Neural crest cell (in vitro differentiated cells): Measurements from ENCODE around the gene FBXL7. TPM values are rescaled to one million over a fixed set of nuclear protein-coding genes. Genes with fewer than 3 reads are reported as not detected.

ENCODE experiments used
- DNase-seq: peaks from one replicate; pipeline ENCODE4 v3.0.0; 2021; ENCODE audit warnings: low read depth, mixed read lengths, low spot score
- H3K27ac Mint-ChIP-seq: one replicate; pipeline ENCODE4 v1.8.0; 2021; ENCODE audit warnings: mild to moderate bottlenecking, mixed read lengths; ENCODE audit not compliant: unreplicated experiment
- H3K27me3 Mint-ChIP-seq: 2 replicates; pipeline ENCODE4 v1.8.0; 2021; ENCODE audit warnings: low read depth, mild to moderate bottlenecking, mixed read lengths
- H3K36me3 Mint-ChIP-seq: 2 replicates; pipeline ENCODE4 v1.8.0; 2021; ENCODE audit warnings: low read depth, mild to moderate bottlenecking, mixed read lengths
- H3K4me1 Mint-ChIP-seq: 2 replicates; pipeline ENCODE4 v1.8.0; 2021; ENCODE audit warnings: mixed read lengths
- H3K4me3 Mint-ChIP-seq: one replicate; pipeline ENCODE4 v1.8.0; 2021; ENCODE audit warnings: mild to moderate bottlenecking, mixed read lengths
- H3K9me3 Mint-ChIP-seq: 2 replicates; pipeline ENCODE4 v1.8.0; 2021; ENCODE audit warnings: mixed read lengths
- total RNA-seq: library from RNA; stranded (reverse); gene quantifications from 2 replicates; pipeline ENCODE4 v1.2.1, GENCODE V29; 2021
- TF ChIP-seq, protein P1 (sequence below): fragments of 200-600 bp; sonication (generic); conservative IDR thresholded peaks from 2 replicates; pipeline ENCODE4 v1.5.0; 2021; ENCODE audit warnings: antibody characterized with exemption, mild to moderate bottlenecking

FBXL7 gene
- total RNA-seq, 1 donor from 2014 or later, result 20.8 TPM

DNA sequence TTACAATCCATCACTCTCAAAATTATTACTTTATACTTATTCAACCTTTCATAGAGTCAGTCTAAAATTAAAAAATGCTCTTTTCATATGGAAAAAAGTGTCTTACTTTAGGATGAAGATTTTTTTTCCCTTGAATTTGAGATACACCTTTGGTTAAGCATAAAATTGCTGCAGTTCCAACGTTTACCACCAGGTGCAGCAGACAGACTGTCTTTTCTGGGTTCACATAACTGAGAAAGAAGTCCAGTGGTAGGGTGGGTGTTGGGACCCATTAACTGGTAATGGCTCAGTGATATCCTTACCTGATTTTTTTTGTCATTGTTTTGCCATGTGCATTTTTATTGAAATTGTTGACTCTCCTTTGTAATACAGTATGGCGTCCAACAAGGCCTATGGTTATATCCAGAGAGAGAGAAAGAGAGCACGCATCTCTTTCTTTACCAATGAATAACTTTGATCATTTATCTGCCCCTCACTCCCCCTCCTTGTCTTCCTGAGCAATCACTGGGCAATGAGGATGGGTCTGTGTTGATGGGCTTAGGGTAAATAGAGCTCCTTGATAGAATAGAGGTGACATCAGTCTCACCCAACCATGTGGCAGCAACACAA is 98.4 kb downstream of the FBXL7 start:
- no peak overlapping the region for H3K27ac Mint-ChIP-seq
- H3K4me3 Mint-ChIP-seq, result no peak overlapping the region
- TF ChIP-seq, protein P1, sequence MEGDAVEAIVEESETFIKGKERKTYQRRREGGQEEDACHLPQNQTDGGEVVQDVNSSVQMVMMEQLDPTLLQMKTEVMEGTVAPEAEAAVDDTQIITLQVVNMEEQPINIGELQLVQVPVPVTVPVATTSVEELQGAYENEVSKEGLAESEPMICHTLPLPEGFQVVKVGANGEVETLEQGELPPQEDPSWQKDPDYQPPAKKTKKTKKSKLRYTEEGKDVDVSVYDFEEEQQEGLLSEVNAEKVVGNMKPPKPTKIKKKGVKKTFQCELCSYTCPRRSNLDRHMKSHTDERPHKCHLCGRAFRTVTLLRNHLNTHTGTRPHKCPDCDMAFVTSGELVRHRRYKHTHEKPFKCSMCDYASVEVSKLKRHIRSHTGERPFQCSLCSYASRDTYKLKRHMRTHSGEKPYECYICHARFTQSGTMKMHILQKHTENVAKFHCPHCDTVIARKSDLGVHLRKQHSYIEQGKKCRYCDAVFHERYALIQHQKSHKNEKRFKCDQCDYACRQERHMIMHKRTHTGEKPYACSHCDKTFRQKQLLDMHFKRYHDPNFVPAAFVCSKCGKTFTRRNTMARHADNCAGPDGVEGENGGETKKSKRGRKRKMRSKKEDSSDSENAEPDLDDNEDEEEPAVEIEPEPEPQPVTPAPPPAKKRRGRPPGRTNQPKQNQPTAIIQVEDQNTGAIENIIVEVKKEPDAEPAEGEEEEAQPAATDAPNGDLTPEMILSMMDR, result peak; percentile 64
- H3K9me3 Mint-ChIP-seq, result no peaks in the 10 kb centered on the region
- peaks cover 28% of the 10 kb centered on the region for H3K4me1 Mint-ChIP-seq
- no peaks in the 10 kb centered on the region for H3K27me3 Mint-ChIP-seq
- DNase-seq, result peak; percentile 14
- no peaks in the 10 kb centered on the region for H3K36me3 Mint-ChIP-seq

DNA sequence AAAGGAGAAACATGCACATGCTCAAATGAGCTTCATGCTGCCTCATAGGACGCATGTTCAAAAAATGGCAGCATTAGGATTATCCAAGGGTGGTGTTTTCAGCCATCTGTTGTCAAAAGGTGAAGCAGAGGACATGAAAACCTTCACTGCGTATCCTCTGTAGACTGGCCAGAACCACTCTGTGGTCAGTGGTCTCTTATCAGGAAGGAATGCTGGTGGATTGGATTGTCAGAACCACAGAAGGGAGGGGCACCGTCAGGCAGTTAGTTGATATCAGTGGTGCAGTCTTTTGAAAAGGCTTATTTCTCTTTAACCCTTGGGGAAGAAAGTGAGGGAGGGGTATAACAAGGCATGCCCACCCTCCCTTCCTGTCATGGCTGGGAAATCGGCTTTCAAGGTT is 100.1 kb downstream of the FBXL7 start:
- H3K27me3 Mint-ChIP-seq, result no peaks in the 10 kb centered on the region
- H3K27ac Mint-ChIP-seq, result no peak overlapping the region
- no peaks in the 10 kb centered on the region for H3K9me3 Mint-ChIP-seq
- no peak overlapping the region for H3K4me3 Mint-ChIP-seq
- H3K4me1 Mint-ChIP-seq, result peaks cover 16% of the 10 kb centered on the region
- no peak for DNase-seq
- no peaks in the 10 kb centered on the region for H3K36me3 Mint-ChIP-seq
- TF ChIP-seq, protein P1, result no peak

DNA sequence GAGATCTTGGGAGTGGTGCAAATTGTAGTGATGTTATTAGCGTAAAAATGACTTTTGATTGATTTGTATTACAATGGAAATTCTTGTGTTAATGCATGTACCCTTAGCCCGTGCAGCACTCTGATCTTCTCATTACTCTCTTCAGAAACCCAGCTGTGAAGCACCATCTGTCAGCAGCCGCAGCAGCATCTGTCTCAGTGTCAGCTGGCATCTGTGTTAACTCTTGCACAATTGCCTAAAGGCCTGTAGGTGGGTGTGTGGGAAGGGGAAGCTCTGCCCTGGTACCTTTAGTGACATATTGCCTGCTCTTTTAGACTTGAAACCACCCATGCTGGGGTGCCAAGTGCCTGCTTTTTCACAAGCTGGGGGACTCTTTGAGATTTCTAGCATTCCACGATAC is 101.3 kb downstream of the FBXL7 start:
- no peak for DNase-seq
- Mint-ChIP-seq H3K4me1 (peaks cover 19% of the 10 kb centered on the region), H3K4me3 (no peak overlapping the region), H3K27me3 (no peaks in the 10 kb centered on the region), H3K36me3 (no peaks in the 10 kb centered on the region), H3K27ac (no peak overlapping the region), H3K9me3 (no peaks in the 10 kb centered on the region)
- TF ChIP-seq, protein P1, result no peak

DNA sequence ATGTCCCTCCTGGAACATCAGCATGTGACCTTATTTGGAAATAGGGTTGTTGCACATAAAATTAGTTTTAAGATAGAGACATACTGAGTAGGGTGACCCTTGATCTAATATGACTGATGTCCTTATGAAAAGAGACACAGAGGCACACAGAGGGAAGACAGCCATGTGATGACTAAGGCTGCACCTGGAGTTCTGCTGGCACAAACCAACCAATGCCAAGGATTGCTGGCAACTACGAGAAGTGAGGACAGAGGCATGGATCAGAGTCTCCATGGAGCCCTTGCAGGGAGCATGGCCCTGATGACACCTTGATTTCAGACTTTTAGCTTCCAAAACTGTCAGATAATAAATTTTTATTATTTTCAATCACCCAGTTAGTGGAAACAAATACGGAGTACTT is 101.9 kb downstream of the FBXL7 start:
- no peaks in the 10 kb centered on the region for H3K36me3 Mint-ChIP-seq
- DNase-seq, result no peak
- no peaks in the 10 kb centered on the region for H3K9me3 Mint-ChIP-seq
- no peaks in the 10 kb centered on the region for H3K27me3 Mint-ChIP-seq
- H3K4me3 Mint-ChIP-seq, result no peak overlapping the region
- H3K27ac Mint-ChIP-seq, result no peak overlapping the region
- TF ChIP-seq, protein P1, result no peak
- H3K4me1 Mint-ChIP-seq, result peaks cover 24% of the 10 kb centered on the region

DNA sequence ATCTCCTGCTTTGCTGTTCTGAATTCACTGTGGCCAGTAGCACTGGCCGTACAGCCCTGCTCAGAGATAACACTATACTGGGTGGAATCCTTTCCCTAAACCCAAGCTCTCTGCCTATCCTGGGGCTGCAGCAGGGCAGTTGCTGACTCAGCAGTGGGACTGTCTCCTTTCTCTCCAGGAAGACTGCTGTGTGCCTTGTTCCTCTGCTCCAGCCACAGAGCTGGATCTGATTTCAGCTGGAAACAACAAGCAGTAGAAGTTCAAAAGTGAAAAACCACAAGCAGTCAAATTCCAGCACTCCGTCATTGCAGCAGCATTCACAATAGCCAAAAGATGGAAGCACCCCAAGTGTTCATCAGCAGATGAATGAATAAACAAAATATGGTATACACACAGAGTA is 105.0 kb downstream of the FBXL7 start:
- TF ChIP-seq, protein P1, result no peak
- Mint-ChIP-seq H3K27me3 (no peaks in the 10 kb centered on the region), H3K9me3 (peaks cover 3% of the 10 kb centered on the region), H3K4me3 (no peak overlapping the region), H3K4me1 (peaks cover 35% of the 10 kb centered on the region), H3K36me3 (no peaks in the 10 kb centered on the region), H3K27ac (no peak overlapping the region)
- no peak for DNase-seq
